ENCODE measurements around the gene ENHO.

GRCh38 chr9:34518110-34518616 is 4.6 kb downstream of the ENHO start:
- TF ChIP-seq CTCF (IDR thresholded peaks at IDR 0.05) = no peak
- TF ChIP-seq EP300 (IDR thresholded peaks at IDR 0.05) = no peak
- TF ChIP-seq POLR2A (IDR thresholded peaks at IDR 0.05) = no peak

Measured in upper lobe of left lung (tissue), 4 donors.